ENCODE measurements around the gene CRB1.

GRCh38 chr1:197331565-197331964, 63.5 kb downstream of the CRB1 start:
- TF ChIP-seq CTCF (IDR thresholded peaks at IDR 0.05 in 4 of 5, conservative IDR thresholded peaks at IDR 0.05 in 1 of 5) (no peak), POLR2A (IDR thresholded peaks at IDR 0.05) (no peak)
